Measurements from ENCODE around the gene PWP2.
"Not testable (repeated sequence)": the region's sequence is repeated elsewhere in the genome, so short reads cannot be mapped to it uniquely, and the experiment has no call there.

Gene PWP2

GRCh38 chr21:44150255-44150654 lies 43.1 kb downstream of the PWP2 start:
- intact Hi-C loops (cut with DNase I; ENCODE audit: low total_unique reads); H3K4me1 ChIP-seq; H3K27me3 ChIP-seq; H3K36me3 ChIP-seq; H3K27ac ChIP-seq; DNase-seq; H3K4me3 ChIP-seq; H3K9me3 ChIP-seq: not testable (repeated sequence)

DNA sequence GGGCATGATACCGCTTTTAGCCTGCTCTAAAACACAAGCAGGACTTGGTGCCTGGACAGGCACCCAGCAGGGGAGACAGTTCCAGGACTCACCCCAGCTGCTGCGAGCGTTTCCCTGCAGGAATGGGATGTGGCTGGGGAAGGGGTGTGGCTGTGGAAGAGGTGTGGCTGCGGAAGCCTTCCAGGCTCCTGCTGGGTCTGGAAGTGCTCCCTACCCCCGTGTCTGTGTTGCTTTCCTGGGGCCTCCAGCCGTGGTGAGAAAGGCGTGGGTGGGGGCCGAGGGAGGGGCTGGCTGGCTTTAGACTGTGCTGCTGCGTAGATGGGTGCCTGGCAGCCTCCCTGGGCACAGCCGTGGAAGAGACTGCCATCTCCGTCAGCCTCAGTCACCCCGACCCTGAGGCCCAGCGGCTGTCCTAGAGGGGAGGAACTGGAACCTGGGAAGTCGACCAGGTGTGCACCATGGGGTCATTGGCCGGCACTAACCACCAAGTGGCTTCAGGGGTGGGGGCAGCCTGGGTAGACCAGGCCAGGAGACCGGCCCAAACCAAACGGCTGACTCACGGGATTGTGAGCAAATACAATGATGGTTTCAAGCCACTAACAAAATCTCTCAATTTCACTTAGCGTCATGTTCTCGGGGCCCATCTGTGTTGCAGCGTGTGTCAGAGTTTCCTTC lies 46.2 kb downstream of the PWP2 start:
- H3K4me1 ChIP-seq; DNase-seq; H3K36me3 ChIP-seq; intact Hi-C loops (cut with DNase I; ENCODE audit: low total_unique reads); H3K9me3 ChIP-seq; H3K27me3 ChIP-seq; H3K4me3 ChIP-seq; H3K27ac ChIP-seq: not testable (repeated sequence)

DNA sequence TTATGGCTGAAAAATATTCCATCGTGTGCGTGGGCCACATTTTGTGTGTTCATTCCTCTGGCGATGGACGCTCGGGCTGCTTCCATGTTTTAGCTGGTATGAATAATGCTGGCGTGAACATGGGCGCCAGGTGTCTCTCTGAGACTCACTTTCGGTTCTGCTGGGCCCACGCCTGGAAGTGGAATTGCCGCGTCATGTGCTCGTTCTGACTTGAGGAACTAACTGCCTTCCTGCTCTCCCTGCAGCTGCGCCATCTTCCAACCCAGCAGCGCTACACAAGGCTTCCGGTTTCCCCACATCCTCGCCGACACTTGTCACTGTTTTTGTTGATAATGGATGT lies 46.7 kb downstream of the PWP2 start:
- H3K27ac ChIP-seq; H3K4me3 ChIP-seq; H3K36me3 ChIP-seq; H3K27me3 ChIP-seq; intact Hi-C loops (cut with DNase I; ENCODE audit: low total_unique reads); H3K9me3 ChIP-seq; H3K4me1 ChIP-seq: not testable (repeated sequence)
- DNase-seq = peak in 1 of 2 donors; percentile 18

- H3K36me3 ChIP-seq; DNase-seq; H3K27me3 ChIP-seq; H3K4me3 ChIP-seq; H3K27ac ChIP-seq; H3K4me1 ChIP-seq; H3K9me3 ChIP-seq; intact Hi-C loops (cut with DNase I; ENCODE audit: low total_unique reads): not testable (repeated sequence)
These were observed 47.6 kb downstream of the PWP2 start for GRCh38 chr21:44154816-44155230.

GRCh38 chr21:44155231-44155993 lies 48.2 kb downstream of the PWP2 start:
- H3K9me3 ChIP-seq; intact Hi-C loops (cut with DNase I; ENCODE audit: low total_unique reads); H3K36me3 ChIP-seq; DNase-seq; H3K4me3 ChIP-seq; H3K27me3 ChIP-seq; H3K4me1 ChIP-seq; H3K27ac ChIP-seq: not testable (repeated sequence)

- H3K4me1 ChIP-seq; H3K4me3 ChIP-seq; DNase-seq; H3K27ac ChIP-seq; intact Hi-C loops (cut with DNase I; ENCODE audit: low total_unique reads); H3K27me3 ChIP-seq; H3K9me3 ChIP-seq; H3K36me3 ChIP-seq: not testable (repeated sequence)
These were observed 48.8 kb downstream of the PWP2 start for GRCh38 chr21:44155994-44156380.

DNA sequence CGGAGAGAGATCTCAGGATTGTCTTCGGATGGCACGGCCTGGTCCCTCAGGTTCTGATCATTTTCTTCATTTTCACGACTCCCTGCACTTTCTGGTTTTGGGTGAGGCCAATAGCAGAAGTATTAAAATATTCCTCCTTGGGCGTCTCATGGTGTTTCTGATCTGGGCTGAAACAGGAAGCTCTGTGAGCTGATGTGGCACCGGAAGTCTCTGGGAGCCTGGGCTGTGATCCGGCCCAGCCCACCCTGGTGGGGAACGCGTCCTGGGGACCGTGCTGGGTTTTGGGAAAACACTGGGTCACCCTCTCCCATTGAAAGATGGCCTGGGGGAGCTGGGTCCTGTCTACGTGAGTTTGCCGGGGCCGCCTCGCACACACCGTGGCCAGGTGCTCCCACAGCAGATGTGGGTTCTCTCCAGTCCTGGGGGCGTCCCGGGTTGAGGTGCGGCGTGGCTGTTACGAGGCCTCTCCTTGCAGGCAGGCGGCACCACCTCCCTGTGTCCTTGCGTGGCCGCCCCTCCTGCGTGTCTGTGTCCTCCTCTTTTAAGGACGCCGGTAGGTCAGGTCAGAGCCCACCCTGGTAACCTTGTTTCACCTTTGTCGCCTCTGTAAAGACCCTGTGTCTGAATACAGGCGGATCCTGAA lies 50.4 kb downstream of the PWP2 start:
- H3K4me3 ChIP-seq; H3K27ac ChIP-seq; H3K9me3 ChIP-seq; H3K27me3 ChIP-seq; H3K4me1 ChIP-seq; H3K36me3 ChIP-seq; intact Hi-C loops (cut with DNase I; ENCODE audit: low total_unique reads); DNase-seq: not testable (repeated sequence)

DNA sequence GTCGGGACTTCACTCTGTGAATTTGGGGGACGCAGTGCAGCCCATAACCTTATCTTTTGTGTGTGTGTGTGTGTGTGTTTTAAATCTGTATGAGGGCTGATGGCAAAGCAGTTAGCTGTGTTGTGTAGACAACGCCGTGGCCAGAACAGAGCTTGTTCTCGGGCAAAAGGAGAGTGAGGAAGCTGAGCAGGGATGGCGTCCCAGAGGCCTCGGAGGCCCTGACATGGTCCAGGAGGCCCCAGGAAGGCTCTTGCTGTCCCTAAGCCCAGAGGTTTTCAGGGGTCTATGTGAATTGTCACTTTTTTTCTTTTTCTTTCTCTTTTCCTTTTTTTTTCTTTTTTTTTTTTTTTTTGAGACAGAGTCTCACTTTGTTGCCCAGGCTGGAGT lies 50.9 kb downstream of the PWP2 start:
- H3K9me3 ChIP-seq; H3K4me1 ChIP-seq; H3K4me3 ChIP-seq; H3K27me3 ChIP-seq; intact Hi-C loops (cut with DNase I; ENCODE audit: low total_unique reads); H3K27ac ChIP-seq; DNase-seq; H3K36me3 ChIP-seq: not testable (repeated sequence)

DNA sequence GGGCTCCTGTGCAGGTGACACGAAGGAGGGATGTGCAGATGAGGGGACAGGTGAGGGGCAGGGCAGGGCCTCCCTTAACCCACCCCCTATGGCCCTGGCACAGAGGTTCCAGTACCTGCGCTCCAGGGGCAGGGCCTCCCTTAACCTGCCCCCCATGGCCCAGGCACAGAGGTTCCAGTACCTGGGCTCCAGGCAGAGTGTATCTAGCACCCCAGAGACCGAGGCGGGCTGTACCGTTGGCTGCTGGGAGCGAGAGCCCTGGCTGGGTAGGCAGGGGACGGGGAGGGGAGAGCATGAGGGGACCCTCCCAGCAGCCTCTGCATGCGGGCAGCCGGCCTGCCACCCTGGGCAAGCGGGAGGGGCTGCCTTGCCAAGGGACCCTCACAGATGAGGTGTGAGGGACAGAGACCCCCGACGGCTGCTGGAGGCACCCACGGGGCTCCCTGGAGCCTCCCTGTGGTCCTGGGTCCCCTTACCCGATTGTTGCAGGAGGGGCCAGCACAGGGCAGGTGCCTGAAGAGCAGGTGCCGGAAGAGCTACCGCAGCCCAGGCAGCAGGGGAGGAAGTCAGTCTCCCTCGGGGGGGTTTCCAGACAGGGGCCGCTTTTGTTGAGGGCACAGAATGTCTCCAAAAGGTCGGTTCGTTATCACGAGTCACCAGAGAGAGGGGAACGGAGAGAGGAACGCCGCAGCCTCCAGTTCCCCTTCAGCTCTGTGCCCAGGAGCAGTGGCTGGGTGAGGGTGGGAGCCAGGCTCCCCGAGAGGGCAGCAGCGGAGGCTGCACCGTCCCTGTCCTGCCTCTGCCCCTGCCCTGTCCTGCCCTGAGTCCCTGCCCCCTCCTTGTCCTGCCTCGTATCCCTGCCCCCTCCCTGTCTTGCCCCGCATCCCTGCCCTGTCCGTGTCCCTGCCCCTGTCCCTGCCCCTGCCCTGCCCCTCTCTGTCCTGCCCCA lies 52.4 kb downstream of the PWP2 start:
- H3K4me1 ChIP-seq; H3K27me3 ChIP-seq; H3K27ac ChIP-seq; H3K4me3 ChIP-seq; H3K9me3 ChIP-seq; H3K36me3 ChIP-seq; DNase-seq; intact Hi-C loops (cut with DNase I; ENCODE audit: low total_unique reads): not testable (repeated sequence)

DNA sequence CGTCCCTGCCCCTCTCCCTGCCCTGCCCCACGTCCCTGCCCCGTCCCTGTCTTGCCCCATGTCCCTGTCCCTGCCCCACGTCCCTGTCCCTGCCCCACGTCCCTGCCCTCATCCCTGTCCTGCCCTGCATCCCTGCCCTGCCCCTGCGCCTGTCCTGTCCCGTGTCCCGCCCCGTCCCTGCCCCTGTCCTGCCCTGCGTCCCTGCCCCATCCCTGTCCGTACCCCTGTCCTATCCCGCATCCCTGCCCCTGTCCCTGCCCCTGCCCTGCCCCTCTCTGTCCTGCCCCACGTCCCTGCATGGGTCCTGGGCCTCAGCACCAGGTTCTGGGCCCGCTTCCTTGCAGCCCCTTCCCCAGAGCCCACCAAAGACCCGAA lies 53.1 kb downstream of the PWP2 start:
- H3K4me1 ChIP-seq; H3K9me3 ChIP-seq; H3K4me3 ChIP-seq; DNase-seq; H3K36me3 ChIP-seq; intact Hi-C loops (cut with DNase I; ENCODE audit: low total_unique reads); H3K27ac ChIP-seq; H3K27me3 ChIP-seq: not testable (repeated sequence)

- H3K27me3 ChIP-seq; DNase-seq; H3K4me3 ChIP-seq; H3K4me1 ChIP-seq; H3K9me3 ChIP-seq; intact Hi-C loops (cut with DNase I; ENCODE audit: low total_unique reads); H3K27ac ChIP-seq; H3K36me3 ChIP-seq: not testable (repeated sequence)
These were observed 53.6 kb downstream of the PWP2 start for GRCh38 chr21:44160821-44161220.

- H3K4me3 ChIP-seq; H3K36me3 ChIP-seq; H3K9me3 ChIP-seq; DNase-seq; intact Hi-C loops (cut with DNase I; ENCODE audit: low total_unique reads); H3K27me3 ChIP-seq; H3K4me1 ChIP-seq; H3K27ac ChIP-seq: not testable (repeated sequence)
These were observed 56.0 kb downstream of the PWP2 start for GRCh38 chr21:44163167-44163653.

DNA sequence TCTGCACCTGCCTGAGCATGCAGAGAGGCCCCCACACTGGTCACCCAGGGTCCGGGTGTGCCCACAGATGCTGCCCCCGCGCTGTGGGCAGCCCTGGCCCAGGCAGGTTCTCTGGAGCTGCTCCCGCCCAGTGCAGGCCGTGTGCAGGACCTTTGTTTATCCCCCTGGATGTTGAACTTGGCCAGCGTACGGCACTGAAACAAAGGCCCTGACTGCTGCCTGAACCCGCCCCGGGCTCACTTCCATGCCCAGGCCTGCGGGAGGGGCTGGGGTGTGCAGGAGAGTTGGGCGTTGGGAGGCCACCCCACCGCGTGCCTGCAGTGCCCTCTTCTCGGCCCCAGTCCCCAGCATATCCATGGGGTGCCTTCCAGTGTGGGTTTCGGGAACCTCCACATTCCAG lies 58.7 kb downstream of the PWP2 start:
- H3K27me3 ChIP-seq; H3K4me3 ChIP-seq; H3K4me1 ChIP-seq; H3K9me3 ChIP-seq; H3K27ac ChIP-seq; intact Hi-C loops (cut with DNase I; ENCODE audit: low total_unique reads); H3K36me3 ChIP-seq: not testable (repeated sequence)
- peak in 1 of 2 donors; percentile 11 for DNase-seq

Data from tibial artery (tissue), 4 donors.